Peyer's patch (tissue), 4 donors: ENCODE measurements around the gene PTPN23.

Experiments used
- CTCF ChIP-seq, 6 experiments: fragments of 450-650 bp in 4 of 6; fragments of 200-600 bp in 2 of 6; sonication (generic) in 1 of 6; IDR thresholded peaks; one replicate each; pipeline ENCODE4 v1.5.1; 2017 to 2019; ENCODE audit warnings: antibody characterized with exemption in 6 of 6, mild to moderate bottlenecking in 3 of 6, moderate library complexity in 1 of 6
- POLR2A ChIP-seq, 2 donors: fragments of 450-650 bp; IDR thresholded peaks; one replicate each; pipeline ENCODE4 v1.5.1; 2017; ENCODE audit warnings: antibody characterized with exemption in 2 of 2, mild to moderate bottlenecking in 2 of 2, moderate library complexity in 2 of 2

DNA sequence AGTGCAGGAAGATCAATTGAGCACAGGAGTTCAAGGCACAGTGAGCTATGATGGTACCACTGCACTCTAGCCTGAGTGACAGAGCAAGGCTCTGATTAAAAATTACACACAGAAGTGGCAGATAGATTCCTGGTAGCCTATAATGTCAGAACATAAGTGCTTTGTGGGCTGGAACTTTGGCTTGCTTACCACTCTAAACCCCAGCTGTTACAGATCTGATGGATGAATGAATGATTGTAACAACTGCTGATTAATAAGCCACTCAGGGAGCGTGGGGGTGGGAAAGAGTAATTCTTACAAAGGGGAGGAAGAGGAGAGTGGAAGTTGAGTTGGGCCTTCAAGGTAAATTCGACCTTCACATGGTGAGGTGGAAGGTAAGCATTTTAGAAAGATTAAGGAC is 40.9 kb upstream of the PTPN23 start:
- TF ChIP-seq CTCF (IDR thresholded peaks at IDR 0.05) (no peak), POLR2A (IDR thresholded peaks at IDR 0.05) (no peak)
